HepG2 (cell line): ENCODE data around the gene BSG. TPM values are rescaled to one million over a fixed set of nuclear protein-coding genes. Genes with fewer than 3 reads are reported as not detected.

ENCODE experiments used
- ARID4A ChIP-seq: sonication (generic); formaldehyde crosslinking; IDR thresholded peaks from 2 replicates; pipeline ENCODE4 v1.5.0; 2020; ENCODE audit warnings: mild to moderate bottlenecking, missing genetic modification reagents, borderline replicate concordance
- CREB1 ChIP-seq, 2 experiments: fragments of 450-650 bp in 1 of 2; IDR thresholded peaks; 2 replicates each; pipeline ENCODE4 v1.6.1; 2016 to 2017; ENCODE audit warnings: control low read depth in 1 of 2, mild to moderate bottlenecking in 1 of 2, missing compliant biosample characterization in 1 of 2, missing genetic modification characterization in 1 of 2
- DNMT3B ChIP-seq: conservative IDR thresholded peaks from 2 replicates; pipeline ENCODE4 v1.6.1; 2016; ENCODE audit warnings: missing biosample characterization, control low read depth
- FUBP1 ChIP-seq: sonication (generic); formaldehyde crosslinking; IDR thresholded peaks from 2 replicates; pipeline ENCODE4 v1.5.1; 2020; ENCODE audit warnings: missing genetic modification reagents, mild to moderate bottlenecking, borderline replicate concordance
- MYNN ChIP-seq: sonication (generic); formaldehyde crosslinking; IDR thresholded peaks from 2 replicates; pipeline ENCODE4 v1.4.0; 2020; ENCODE audit warnings: mild to moderate bottlenecking, low read depth, missing genetic modification reagents
- NBN ChIP-seq: fragments of 450-650 bp; conservative IDR thresholded peaks from 2 replicates; pipeline ENCODE4 v1.6.1; 2017
- RNF219 ChIP-seq: sonication (generic); formaldehyde crosslinking; IDR thresholded peaks from 2 replicates; pipeline ENCODE4 v1.5.0; 2020; ENCODE audit warnings: mild to moderate bottlenecking, missing genetic modification reagents
- SATB2 ChIP-seq: sonication (generic); formaldehyde crosslinking; IDR thresholded peaks from 2 replicates; pipeline ENCODE4 v1.5.0; 2020; ENCODE audit warnings: missing genetic modification reagents
- SNAI1 ChIP-seq: sonication (generic); formaldehyde crosslinking; IDR thresholded peaks from 2 replicates; pipeline ENCODE4 v1.5.0; 2020; ENCODE audit warnings: mild to moderate bottlenecking, missing genetic modification reagents, borderline replicate concordance
- TBP ChIP-seq: sonication (generic); formaldehyde crosslinking; IDR thresholded peaks from 2 replicates; pipeline ENCODE4 v1.5.0; 2020; ENCODE audit warnings: missing genetic modification reagents
- ZNF317 ChIP-seq: sonication (generic); formaldehyde crosslinking; IDR thresholded peaks from 2 replicates; pipeline ENCODE4 v1.5.0; 2020; ENCODE audit warnings: mild to moderate bottlenecking, missing genetic modification reagents
- ZNF550 ChIP-seq: sonication (generic); formaldehyde crosslinking; IDR thresholded peaks from 2 replicates; pipeline ENCODE4 v1.4.0; 2020; ENCODE audit warnings: mild to moderate bottlenecking, missing genetic modification reagents, borderline replicate concordance
- ZSCAN22 ChIP-seq: sonication (generic); formaldehyde crosslinking; IDR thresholded peaks from 2 replicates; pipeline ENCODE4 v1.4.0; 2020; ENCODE audit warnings: mild to moderate bottlenecking, missing genetic modification reagents
- polyA plus RNA-seq, 8 experiments: library from polyadenylated mRNA; depleted of rRNA in 3 of 8; stranded (reverse) in 7 of 8; unstranded in 1 of 8; fragments of >200 nt; fragmentation: Illumina TruSeq in 4 of 8; extraction: Trizol in 4 of 8; gene quantifications; 2 replicates each; pipeline versions ENCODE4 v1.2.1 to v1.2.3, GENCODE V29; 2011 to 2016; ENCODE audit warnings: low read depth in 4 of 8, missing spikeins in 1 of 8, mixed read lengths in 1 of 8; ENCODE audit not compliant: insufficient read depth in 1 of 8
- total RNA-seq, 5 experiments: library from RNA; depleted of rRNA; stranded (reverse); fragments of >200 nt; fragmentation: Illumina TruSeq; extraction: Trizol; gene quantifications; 2 replicates each; pipeline ENCODE4 v1.2.3, GENCODE V29; 2016; ENCODE audit warnings: low read depth in 1 of 5
- TF ChIP-seq, protein P1 (sequence below): sonication (generic); formaldehyde crosslinking; IDR thresholded peaks from 2 replicates; pipeline ENCODE4 v1.4.0; 2020; ENCODE audit warnings: mild to moderate bottlenecking, missing genetic modification reagents
- TF ChIP-seq, protein P2 (sequence below): sonication (generic); formaldehyde crosslinking; IDR thresholded peaks from 2 replicates; pipeline ENCODE4 v1.4.0; 2020; ENCODE audit warnings: mild to moderate bottlenecking, low read depth, missing genetic modification reagents

BSG gene
- total and polyA plus RNA-seq, 2 of the 13 experiments (the other 11 are each of a cell fraction or from before 2014, with no cell fraction given) = 309 to 754 TPM

GRCh38 chr19:532561-533363 is 39.6 kb upstream of the BSG start (continued):
- TF ChIP-seq, protein P1, sequence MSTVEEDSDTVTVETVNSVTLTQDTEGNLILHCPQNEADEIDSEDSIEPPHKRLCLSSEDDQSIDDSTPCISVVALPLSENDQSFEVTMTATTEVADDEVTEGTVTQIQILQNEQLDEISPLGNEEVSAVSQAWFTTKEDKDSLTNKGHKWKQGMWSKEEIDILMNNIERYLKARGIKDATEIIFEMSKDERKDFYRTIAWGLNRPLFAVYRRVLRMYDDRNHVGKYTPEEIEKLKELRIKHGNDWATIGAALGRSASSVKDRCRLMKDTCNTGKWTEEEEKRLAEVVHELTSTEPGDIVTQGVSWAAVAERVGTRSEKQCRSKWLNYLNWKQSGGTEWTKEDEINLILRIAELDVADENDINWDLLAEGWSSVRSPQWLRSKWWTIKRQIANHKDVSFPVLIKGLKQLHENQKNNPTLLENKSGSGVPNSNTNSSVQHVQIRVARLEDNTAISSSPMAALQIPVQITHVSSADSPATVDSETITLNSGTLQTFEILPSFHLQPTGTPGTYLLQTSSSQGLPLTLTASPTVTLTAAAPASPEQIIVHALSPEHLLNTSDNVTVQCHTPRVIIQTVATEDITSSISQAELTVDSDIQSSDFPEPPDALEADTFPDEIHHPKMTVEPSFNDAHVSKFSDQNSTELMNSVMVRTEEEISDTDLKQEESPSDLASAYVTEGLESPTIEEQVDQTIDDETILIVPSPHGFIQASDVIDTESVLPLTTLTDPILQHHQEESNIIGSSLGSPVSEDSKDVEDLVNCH = no peak
- TF ChIP-seq DNMT3B (CRISPR knock-in tag) = no peak
- TF ChIP-seq RNF219 (CRISPR knock-in tag) = no peak
- TF ChIP-seq ARID4A (CRISPR knock-in tag) = peak; percentile 70; the same call in 1 of the 2 replicates
- TF ChIP-seq ZNF550 (CRISPR knock-in tag) = no peak
- TF ChIP-seq SATB2 = 0 out of 2 replicates have a peak, but pooled peaks have one; percentile 50
- no peak; the same call in 1 of the 2 replicates for TF ChIP-seq SNAI1 (CRISPR knock-in tag)
- no peak for TF ChIP-seq FUBP1 (CRISPR knock-in tag)
- TF ChIP-seq TBP (CRISPR knock-in tag) = no peak
- no peak for TF ChIP-seq ZSCAN22 (CRISPR knock-in tag)
- no peak for TF ChIP-seq MYNN (CRISPR knock-in tag)
- TF ChIP-seq NBN = no peak
- TF ChIP-seq CREB1 (IDR thresholded peaks at IDR 0.05) = no peak
- TF ChIP-seq CREB1 (CRISPR knock-in tag; IDR thresholded peaks at IDR 0.05) = no peak
- TF ChIP-seq, protein P2, sequence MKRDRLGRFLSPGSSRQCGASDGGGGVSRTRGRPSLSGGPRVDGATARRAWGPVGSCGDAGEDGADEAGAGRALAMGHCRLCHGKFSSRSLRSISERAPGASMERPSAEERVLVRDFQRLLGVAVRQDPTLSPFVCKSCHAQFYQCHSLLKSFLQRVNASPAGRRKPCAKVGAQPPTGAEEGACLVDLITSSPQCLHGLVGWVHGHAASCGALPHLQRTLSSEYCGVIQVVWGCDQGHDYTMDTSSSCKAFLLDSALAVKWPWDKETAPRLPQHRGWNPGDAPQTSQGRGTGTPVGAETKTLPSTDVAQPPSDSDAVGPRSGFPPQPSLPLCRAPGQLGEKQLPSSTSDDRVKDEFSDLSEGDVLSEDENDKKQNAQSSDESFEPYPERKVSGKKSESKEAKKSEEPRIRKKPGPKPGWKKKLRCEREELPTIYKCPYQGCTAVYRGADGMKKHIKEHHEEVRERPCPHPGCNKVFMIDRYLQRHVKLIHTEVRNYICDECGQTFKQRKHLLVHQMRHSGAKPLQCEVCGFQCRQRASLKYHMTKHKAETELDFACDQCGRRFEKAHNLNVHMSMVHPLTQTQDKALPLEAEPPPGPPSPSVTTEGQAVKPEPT (CRISPR knock-in tag) = no peak; the same call in 1 of the 2 replicates
- no peak for TF ChIP-seq ZNF317 (CRISPR knock-in tag)
